ELF-1 (cell line): ENCODE data around the gene PTPN14.

Experiments used
- DNase-seq: peaks from one replicate; pipeline ENCODE4 v3.0.0-alpha.2; 2016; ENCODE audit warnings: low read depth, low spot score

Gene PTPN14

DNA sequence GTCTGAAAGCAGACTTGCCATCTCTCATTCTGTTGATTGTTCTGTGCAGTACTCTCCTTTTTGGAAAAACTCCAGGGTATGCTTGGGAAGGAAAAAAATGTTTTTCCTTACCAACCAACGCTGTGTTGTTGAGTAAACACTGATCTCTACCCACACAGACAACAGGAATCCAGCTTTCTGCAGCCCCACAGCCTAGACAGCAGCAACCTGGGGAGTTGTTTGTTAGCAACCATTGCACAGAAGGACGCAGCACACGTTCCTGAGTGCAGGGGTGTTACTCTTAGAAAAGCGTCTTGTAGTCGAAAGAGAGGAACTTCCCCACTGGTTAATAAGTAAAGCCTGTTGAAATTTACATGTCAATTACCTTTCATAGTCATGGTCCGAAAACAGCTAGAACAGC, 213.9 kb downstream of the PTPN14 start:
- DNase-seq = no peak

DNA sequence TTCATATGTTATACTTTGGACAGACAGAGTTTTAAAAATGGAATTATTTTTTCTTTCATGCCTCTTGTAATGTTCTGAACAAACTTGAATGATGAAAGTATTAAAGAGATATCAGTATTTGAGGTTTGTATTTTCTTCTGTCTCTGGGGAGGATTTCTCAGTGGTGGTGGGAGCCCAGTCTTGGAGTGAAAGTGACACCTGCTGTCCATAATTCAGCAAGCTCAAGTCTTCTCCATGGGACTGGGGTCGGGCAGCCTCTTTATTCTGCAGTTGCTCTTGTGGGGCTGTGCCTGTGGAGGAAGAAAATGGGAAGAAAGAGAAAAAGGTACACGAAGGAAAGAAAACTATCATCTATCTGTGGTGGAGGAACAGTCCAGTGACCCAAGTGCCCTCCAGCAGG, 214.4 kb downstream of the PTPN14 start:
- no peak for DNase-seq

DNA sequence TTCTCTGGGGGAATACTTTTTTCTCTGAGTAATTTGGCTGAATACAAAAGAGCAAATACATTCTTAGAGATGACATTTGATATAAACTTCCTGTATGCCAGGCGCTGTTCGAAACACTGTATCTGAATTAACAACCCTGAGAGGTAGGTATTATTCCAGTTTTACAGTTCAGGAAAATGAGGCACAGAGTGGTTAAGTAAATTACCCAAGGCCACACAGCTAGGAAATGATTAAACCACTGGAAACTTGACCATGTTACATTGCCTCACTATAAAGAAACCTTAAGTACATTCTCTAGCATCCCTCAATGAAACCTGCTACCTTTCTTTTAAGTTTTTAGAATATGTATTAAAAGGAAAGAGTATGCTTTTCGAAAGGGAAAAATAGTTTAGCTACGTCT, 215.8 kb downstream of the PTPN14 start:
- no peak for DNase-seq

DNA sequence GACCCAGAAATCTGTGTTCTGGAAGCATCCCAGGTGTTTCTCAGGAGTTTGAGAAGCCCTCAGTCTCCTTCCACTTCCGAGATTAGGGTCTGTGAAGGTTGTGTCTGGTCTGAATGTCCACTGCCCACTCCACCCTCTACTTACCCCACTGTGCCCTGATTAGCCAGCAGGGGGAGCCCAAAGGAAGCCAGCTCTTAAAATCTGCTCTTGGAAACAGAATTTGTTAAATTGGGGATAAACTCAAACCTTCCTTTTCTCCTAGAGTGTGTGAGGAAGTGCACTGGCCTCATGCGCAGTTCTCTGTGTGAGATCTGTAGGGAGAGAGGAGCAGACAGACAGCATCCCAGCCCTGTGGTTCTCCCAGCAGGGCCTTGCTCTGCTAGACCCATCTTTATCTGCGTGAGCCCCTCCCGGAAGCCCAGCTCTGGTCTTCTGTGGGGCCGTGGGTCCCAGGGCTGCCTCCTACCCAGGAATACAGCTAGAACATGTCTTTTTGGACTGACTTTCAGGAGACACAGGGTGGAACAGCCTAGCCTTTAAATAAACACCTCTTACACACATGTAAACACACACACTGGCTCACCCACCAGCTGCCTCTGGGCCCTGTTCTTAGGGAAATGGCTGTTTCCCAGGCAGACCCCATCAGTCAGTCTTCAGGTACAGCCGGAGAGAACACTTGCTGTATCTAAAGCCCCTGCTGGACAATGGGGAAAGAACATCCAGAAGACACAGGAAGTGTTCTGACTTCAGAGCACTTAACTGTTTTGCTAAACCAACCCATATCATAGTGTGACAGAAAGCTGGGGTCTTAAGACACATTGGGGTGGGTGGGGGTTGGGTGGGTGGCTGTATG, 218.2 kb downstream of the PTPN14 start:
- peak; percentile 66 for DNase-seq

DNA sequence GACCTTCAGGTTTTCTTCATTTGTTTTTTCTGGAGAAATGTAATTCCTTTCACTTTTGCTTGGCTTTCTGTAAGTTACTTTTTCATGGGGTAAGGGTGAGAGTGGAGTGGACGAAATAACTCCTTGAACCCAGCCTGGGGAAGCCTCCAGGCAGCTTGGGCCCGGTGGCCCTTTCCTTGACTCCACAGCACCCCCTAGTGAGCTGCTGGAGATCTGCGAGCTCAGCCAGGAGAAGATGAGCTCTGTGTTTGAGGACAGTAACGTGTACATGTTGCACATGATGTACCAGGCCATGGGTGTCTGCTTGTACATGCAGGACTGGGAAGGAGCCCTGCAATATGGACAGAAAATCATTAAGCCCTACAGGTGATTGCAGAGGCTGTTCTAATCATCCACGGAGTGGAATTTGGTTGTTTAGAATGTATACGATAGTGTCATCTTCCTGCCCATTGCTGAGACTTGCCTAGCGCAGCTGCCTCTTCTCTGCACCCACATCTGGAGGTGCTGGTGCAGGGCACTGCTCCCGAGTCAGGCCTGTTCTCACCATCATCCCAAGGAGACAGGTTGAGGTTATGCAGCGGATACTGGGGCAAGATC, 219.5 kb downstream of the PTPN14 start:
- DNase-seq = peak; percentile 72

DNA sequence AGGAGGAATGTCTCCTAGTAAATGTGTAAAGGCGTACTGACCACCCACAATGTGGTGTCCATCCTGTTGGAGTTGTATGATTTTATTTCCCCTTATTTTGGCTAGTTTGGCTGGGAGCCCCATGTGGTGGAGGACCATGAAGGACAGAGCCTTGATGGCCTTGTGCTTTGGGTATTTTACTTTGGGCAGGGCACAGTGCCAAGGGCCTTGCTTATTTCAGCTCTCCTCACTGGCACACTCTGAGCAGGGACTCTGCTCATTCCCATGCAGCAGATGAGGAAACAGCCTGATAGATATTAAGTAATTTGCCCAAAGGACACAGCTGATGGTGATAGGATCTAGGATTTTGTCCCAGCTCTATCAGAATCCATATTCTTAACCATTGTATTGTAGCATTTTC, 220.2 kb downstream of the PTPN14 start:
- DNase-seq = no peak

DNA sequence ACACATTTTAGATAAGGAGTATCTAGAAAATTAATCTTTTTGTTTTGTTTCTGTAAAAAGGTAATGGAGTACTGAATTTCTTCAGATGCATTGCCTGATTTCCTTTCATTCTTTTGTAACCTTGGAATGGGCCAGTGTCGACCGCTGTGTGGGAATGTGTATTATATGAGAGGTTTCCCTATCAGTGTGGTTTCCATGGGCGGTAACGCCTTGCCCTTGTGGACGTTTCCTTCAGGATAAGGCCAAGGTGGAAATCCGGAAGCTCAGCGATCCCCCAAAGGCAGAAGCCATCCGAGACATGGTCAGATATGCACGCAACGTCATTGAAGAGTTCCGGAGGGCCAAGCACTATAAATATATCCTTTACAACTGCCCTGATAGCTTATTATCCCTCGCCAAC, 220.7 kb downstream of the PTPN14 start:
- no peak for DNase-seq

DNA sequence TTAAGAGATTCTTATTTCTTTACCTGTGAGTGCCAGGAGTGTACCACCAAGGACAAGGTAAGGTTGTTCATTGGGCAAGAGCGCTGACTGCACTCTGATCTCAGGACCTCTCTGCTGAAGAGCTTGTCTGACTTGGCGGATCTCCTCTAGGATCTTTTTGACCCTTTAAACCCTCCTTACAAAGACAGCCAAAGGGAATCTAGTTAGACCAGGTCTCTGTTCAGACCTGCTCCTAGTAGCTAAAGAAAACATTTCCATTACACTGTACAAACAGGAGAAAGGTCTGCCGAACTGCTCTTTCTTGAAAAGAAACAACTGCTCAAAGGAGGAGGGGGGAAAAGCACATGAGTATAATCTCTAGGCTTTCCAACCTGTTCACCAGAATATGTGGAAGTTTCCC, 221.2 kb downstream of the PTPN14 start:
- DNase-seq = no peak

DNA sequence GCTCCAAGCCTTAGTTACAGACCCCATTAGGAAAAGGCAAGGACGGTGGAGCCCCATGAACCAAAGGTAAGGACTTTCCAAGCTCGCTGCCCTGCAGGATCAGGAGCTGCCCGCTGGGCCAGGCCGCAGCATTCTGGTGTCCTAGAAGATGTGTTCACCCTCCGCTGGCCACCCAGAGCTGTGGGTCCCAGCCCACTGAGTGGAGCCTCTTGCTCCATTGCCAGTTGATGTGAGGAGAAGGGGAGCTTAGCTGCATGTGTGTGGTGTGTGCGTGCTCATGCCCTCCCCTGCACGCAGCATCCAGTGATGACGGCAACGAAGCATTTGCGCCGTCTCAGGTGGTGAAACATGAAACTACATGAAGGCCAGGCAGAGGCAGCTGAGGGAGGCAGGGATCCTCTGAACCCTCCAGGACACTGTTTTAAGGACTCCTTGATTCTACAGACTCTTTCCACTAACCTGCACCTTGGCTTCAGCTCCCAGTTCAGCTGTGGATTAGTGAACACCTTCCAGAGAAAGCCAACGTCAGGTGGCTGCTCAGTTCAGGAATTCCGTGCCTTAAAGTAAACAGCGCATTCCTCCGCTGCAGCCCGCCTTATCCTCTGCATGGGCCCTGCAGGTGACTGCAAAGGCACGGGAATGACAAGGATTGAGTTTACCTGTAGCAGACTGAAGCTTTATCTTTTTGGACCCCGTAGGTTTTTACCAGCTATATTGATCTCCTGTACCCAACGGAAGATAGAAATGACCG, 221.8 kb downstream of the PTPN14 start:
- DNase-seq = no peak

DNA sequence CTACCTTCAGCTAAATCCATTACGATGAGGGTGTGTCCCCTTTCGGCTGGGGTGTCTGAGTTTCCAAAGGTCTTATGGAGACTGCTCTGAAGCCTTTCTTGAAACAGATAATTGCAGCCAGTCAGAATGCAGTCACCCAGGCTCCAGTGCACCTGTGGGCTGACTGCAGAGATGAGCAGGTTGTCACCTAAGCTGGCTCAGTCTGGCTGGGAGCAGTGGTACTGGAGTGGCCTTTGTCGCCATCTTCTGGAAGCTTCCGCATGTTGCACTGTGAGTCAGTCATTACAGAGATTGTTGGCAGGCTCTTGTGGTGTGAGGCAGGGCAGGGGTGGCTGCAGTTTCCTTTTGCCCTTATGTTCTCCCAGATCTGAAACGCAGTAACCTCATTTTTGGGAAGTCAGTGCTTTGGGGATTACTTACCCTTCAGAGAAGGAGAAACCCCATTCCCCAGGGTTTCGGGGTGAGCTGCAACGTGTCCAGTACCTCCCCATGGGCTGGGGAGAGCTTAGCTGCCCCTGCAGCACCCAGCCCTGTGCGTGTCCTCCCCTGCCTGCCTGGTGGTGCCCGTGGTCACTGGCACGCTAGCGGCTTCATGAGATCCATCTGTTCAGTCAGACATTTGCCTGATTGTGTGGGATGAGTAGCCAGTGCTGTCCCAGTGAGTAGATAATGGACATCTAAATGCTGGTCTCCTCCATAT, 222.5 kb downstream of the PTPN14 start:
- peak; percentile 88 for DNase-seq

DNA sequence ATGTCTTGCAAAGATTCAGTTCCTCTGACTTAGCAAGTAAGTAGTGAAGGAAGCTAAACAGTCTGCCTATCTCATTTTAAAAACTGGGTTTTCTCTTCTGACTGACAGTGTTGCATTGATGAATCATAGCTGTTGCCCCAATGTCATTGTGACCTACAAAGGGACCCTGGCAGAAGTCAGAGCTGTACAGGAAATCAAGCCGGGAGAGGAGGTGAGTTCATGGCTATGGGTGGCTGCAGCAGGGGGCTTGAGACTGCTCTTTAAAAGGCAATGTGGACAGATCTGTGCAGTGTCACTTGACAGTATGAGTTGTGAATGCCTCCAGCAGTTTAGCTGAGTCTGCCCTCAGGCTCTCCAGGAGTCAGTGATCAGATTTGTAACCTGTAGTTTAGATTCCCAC, 223.9 kb downstream of the PTPN14 start:
- no peak for DNase-seq

DNA sequence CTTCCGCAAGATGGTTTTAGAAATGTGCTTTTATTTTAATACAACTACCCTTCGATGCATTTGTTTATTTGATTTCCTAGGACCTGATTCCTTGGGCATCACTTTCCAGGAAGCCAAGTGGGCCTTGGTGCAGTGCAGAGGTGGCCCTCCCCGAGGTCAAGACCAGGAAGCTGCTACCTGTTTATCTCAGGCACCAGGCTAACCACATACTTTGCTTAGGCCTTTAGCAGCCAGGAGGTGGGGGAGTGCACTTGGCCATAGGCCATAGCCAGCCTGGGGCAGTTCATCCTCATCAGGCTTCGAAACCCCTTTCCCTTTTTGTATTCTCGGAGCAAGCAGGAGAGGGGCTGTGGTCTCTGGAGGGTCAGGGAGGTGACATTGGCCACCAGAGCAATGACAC, 225.0 kb downstream of the PTPN14 start:
- no peak for DNase-seq

DNA sequence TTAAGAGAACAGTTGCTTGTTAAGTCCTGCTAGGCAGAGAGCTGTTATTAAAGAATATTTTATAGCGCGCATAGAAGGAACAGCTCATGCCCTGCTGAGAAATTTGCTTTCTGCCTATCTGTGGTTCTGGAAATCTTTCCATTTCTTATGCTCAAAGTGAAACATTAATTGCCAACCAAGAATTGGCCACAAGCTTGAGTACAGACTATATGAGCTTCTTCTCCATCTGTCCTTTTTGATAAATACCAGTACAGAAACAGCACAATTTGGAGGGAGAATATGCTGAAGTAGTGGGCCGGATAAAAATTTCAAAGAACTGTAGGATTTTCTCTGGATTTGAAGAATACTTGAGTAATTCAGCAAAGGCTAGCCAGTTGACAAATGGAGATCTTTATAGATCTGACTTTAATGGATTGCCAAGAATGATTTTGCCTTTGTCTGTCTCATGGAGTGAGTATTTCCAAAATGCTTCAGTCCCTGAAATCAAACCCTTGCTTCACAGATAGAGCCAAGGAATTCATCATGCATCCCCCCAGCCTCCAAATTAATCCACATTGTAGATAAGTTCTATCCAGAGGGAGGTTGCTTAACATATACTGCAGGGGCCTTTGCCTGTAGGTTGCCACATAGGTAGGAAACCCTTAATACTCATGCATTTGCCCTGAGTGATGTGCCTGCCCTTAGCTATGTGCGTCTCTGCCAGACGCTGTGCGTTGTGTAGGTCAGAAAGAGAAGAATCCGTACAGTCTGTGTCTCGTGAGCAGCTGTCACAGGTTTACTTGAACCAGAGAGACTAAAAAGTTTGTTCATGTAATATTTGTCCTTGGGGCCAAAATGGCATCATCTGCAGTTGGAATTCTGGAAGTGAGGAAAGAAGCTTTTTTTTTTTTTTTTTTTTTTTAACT, 226.3 kb downstream of the PTPN14 start:
- DNase-seq = no peak

DNA sequence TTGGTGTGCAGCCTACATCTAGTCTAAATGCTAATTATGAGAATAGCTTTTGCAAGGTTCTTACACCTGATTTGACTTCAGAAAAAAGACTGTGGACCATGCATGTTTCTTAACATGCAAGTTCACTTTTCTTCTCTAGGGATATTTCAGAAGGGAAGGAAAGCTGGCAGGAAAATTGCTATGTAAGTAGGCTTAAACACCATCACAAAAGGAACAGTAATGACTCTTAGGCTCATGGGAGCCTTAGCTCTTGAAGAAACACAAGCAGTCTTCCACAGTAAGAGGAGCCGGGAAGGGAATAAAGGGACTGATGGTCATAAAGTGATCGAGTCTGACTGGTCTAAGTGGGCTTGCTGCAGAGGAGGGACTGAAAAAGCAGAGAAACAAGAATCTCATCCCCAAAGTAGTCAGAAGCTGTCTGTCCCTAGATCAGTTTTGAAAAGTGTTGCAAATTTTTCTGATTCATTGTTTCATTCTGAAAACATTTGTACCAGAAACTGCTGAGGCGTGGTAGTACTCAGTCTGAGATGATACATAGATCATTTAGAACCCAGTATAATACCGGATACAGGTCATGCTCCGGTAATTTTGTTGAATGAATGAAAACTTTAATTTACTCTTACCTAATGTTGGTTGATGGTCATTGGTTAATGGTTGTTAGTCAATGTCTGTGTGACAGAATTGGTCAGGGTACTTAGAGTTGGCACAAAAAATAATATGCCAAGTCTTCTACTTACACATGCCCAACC, 229.5 kb downstream of the PTPN14 start:
- no peak for DNase-seq

DNA sequence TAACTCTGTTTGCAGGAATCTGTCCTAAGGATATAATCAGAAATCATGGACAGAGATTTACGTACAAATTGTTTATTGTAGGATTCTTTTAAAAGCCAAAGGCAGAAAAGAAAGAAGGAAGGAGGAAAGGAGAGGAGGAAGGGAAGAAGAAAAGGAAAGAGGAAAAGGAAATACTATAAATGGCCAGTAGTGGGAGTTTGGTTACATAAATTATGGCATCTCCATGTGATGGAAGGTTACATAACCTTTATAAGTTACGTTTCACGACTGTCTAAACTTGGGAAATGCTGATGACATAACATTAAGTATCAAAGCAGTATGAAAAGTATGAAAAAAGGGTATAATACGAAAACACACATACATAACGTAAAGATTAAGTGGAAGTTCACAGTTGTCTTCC, 231.5 kb downstream of the PTPN14 start:
- no peak for DNase-seq

DNA sequence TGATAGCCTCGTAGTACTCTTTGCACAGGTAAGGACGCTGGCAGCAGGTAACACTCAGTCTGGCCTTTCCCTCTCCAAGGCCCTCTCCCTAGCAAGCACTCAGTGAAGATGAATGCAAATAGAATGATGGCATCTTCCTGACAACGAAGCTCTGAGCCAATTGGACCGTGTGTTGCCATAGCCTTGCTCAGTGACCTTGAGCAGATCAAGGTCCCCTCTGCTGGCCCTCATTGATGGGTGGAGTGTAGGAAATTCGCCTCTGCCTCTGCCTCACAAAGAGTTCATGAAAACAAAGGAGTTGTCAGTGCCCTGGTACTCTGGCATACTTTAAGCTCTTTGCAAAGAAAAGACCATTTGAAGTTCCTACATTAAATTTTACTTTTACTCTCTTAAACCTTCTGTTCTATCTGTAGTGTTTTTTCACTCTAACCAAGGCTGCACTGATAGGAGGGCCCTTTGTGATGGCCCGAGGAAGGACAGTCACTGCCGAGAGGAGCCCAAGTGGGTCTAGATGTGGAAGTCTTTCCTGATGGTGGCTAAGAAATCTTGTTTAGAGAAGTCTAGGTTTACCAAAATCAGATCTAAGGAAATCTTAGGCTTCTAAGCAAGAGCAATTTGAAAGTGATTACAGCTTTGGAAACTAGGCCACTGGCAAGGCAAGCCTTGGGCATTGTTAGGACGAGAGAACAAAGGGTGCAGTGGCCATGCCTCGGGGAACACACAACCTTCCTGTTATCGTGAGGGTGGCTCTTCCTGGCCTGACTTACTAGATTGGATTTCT, 232.3 kb downstream of the PTPN14 start:
- DNase-seq = no peak

DNA sequence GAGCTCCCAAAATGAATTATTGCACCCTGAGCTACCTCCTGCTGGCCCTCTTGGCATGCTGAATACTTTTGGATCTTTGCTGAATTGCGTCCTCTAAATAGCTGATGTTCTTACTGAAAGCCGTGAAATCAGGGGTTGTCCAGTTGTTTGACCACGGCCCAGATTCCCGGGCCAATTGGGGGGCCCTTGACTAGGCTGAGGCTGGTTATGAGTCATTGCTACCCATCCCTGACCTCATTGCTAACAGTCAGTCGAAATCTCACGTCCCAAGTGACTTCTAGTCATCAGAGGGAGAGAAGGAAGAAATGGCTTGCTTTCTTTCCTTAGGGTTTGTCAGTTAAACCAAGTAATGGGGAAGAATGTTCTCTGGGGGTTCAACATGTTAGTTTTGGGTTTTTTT, 233.0 kb downstream of the PTPN14 start:
- DNase-seq = no peak

DNA sequence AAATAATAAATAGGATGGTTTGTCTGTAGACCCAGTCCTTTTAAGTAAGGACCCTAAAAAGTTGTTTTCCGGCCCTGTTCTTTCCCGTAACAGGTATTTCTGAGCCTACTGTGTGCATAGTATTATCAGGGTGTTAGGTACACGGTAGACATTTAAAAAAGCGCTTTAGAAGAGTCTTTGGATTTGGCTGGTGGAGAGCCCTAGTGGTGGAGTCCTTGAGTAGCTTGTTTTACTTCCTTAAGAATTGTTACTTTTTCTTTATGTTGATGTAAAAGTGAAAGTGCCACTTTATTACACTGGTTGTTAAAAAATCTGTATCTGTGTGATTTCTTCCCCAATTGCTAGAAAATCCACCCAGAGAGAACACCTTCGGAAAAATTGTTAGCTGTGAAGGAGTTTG, 233.7 kb downstream of the PTPN14 start:
- no peak for DNase-seq

DNA sequence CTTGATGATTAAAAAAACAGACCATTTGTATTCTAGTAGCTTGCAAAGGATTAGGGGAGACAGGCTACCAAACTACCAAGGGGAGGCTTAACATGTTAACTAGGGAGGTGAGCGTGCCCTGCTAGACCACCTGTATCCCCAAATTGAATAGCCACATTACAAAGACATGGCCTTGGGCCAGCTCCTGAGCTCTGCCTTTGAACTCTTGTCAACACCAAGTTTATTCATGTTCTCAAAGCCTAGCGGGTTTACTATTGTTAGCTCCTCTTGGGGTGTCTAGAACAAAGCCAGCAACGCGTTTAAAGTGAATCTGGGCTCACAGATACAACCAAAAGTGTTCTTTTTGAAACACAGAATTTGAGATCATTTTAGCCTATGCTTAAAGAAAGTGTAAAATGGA, 234.1 kb downstream of the PTPN14 start:
- peak; percentile 59 for DNase-seq

DNA sequence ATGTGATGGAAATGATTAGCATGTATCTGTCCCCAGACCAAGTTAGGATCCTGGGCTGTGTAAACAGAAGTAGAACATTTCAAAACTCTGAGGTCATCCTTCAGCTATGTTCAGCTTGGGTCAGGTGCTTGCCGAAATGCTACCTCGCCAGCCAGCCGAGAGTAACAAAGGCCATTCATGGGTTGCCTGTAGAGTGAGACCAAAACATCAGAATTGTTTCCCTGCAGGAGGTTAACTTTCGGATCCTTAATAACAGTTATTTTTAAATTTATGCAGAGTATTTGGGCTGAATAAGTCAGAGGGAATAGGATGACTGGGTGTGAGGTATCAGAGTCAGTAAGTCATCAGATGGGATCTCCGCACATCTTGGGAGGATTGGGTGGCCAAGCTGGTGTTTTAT, 234.8 kb downstream of the PTPN14 start:
- DNase-seq = peak; percentile 76
